ENCODE results near the gene SYCP3. TPM values are rescaled to one million over a fixed set of nuclear protein-coding genes. Genes with fewer than 3 reads are reported as not detected.

The SYCP3 gene
- total RNA-seq, 1 donor from 2014 or later: not detected

- DNase-seq (ENCODE audit: low read depth in 2 of 2): no peak
Measured at GRCh38 chr12:101680647-101681046, 58.6 kb downstream of the SYCP3 start.

- no peak for DNase-seq (ENCODE audit: low read depth in 2 of 2)
Measured at GRCh38 chr12:101680240-101680639, 59.0 kb downstream of the SYCP3 start.

Other genes starting within 250 kb of the SYCP3 start
- gene MYBPC1, start 144.5 kb downstream of the SYCP3 start, total RNA-seq: not detected in 2 replicates
- gene CHPT1, start 41.8 kb downstream of the SYCP3 start, total RNA-seq: 18.2 and 27.4 TPM in 2 replicates
- 19.1 and 22.3 TPM in 2 replicates for gene GNPTAB, start 91.5 kb upstream of the SYCP3 start, total RNA-seq
- 31.5 and 32.4 TPM in 2 replicates for gene DRAM1, start 138.1 kb upstream of the SYCP3 start, total RNA-seq

All from dermis microvascular lymphatic vessel endothelial cell (primary cell).